ENCODE results near the gene MDFIC. TPM values are rescaled to one million over a fixed set of nuclear protein-coding genes. Genes with fewer than 3 reads are reported as not detected.

The MDFIC gene
- total and polyA plus RNA-seq, 2 of the 4 experiments (the other 2 are of a cell fraction): 16.9 to 35.0 TPM

GRCh38 chr7:114942446-114943175, 20.7 kb downstream of the MDFIC start:
- intact Hi-C loops (cut with micrococcal nuclease): no loop called here
- BruUV-seq (replicated peaks): no TSS peak
- no peak overlapping the region for H3K27ac ChIP-seq (ENCODE audit: insufficient read depth, low read length)
- no peaks in the 10 kb centered on the region for H3K27me3 ChIP-seq (ENCODE audit: control insufficient read depth, insufficient read depth, low read length)
- no peak overlapping the region for H2BK20ac ChIP-seq (ENCODE audit: low read depth, low read length)
- in situ Hi-C loops (cut with MboI; ENCODE audit: low sequenced_read_pairs): no loop called here
- no peaks in the 10 kb centered on the region; the same call in 1 of the 2 replicates for H3K4me1 ChIP-seq (ENCODE audit: control insufficient read depth, insufficient read depth, low read length)
- ChIA-PET CTCF (no interaction called here), POLR2A (ENCODE audit: unreplicated experiment) (no interaction called here)
- H3K9me1 ChIP-seq (ENCODE audit: insufficient read depth, low read length): no peaks in the 10 kb centered on the region
- ATAC-seq (ENCODE audit: low read depth) (no peak), DNase-seq (no peak)
- no peak overlapping the region for H4K5ac ChIP-seq (ENCODE audit: low read depth, low read length)
- H4K91ac ChIP-seq (ENCODE audit: insufficient read depth, low read depth, low read length): no peak overlapping the region
- peaks cover 13 to 60% of the 10 kb centered on the region in 2 experiments for H3K79me1 ChIP-seq (ENCODE audit: low read depth in 1 of 2, low read length in 2 of 2)
- no peak overlapping the region for H3K4me3 ChIP-seq (ENCODE audit: insufficient read depth, low read depth, low read length)
- TF ChIP-seq MAFK (IDR thresholded peaks at IDR 0.05; ENCODE audit: low read depth, low read length) (no peak), BHLHE40 (IDR thresholded peaks at IDR 0.05; ENCODE audit: low read depth, low read length) (no peak), POLR2A (IDR thresholded peaks at IDR 0.05; ENCODE audit: low read depth, low read length) (no peak), CHD1 (IDR thresholded peaks at IDR 0.05; ENCODE audit: low read depth, low read length) (no peak), MXI1 (IDR thresholded peaks at IDR 0.05; ENCODE audit: borderline replicate concordance, low read depth, low read length) (no peak), CEBPB (IDR thresholded peaks at IDR 0.05; ENCODE audit: low read depth, low read length) (no peak), RCOR1 (IDR thresholded peaks at IDR 0.05; ENCODE audit: insufficient replicate concordance, low read length) (no peak), SMC3 (IDR thresholded peaks at IDR 0.05; ENCODE audit: low read depth, low read length) (no peak), CTCF (conservative IDR thresholded peaks at IDR 0.05; ENCODE audit: low read depth, low read length) (no peak), MAZ (IDR thresholded peaks at IDR 0.05; ENCODE audit: borderline replicate concordance, low read depth, low read length) (no peak), RFX5 (IDR thresholded peaks at IDR 0.05; ENCODE audit: low read depth, low read length) (no peak), RAD21 (IDR thresholded peaks at IDR 0.05; ENCODE audit: low read length) (no peak), FOS (IDR thresholded peaks at IDR 0.05; ENCODE audit: low read depth, low read length) (no peak), NFE2L2 (IDR thresholded peaks at IDR 0.05; ENCODE audit: low read depth, low read length) (no peak), ELK1 (IDR thresholded peaks at IDR 0.05; ENCODE audit: borderline replicate concordance, low read depth, low read length) (no peak), USF2 (IDR thresholded peaks at IDR 0.05; ENCODE audit: low read depth, low read length) (no peak)
- H2AK9ac ChIP-seq (replicated peaks; ENCODE audit: low read depth, low read length, poor library complexity): no peak overlapping the region
- no peak overlapping the region for H3K56ac ChIP-seq (ENCODE audit: extremely low read depth, insufficient read depth, low read length)
- WGBS, 2 experiments (ENCODE audit: extremely low coverage in 2 of 2, insufficient read length in 1 of 2): no CpG with 5 or more reads among the region's 9 CpGs
- H2AFZ ChIP-seq (replicated peaks; ENCODE audit: low read length, poor library complexity): no peak overlapping the region
- no peaks in the 10 kb centered on the region for H4K20me1 ChIP-seq (ENCODE audit: insufficient read depth, low read length)
- no peak overlapping the region for H2BK15ac ChIP-seq (ENCODE audit: low read depth, low read length)
- peak overlapping the region; percentile 50; the same call in 1 of the 2 replicates for H3K23ac ChIP-seq (ENCODE audit: low read depth, low read length)
- peaks cover 3% of the 10 kb centered on the region for H3K36me3 ChIP-seq (ENCODE audit: control insufficient read depth, insufficient read depth, low read length)
- H4K8ac ChIP-seq (ENCODE audit: low read depth in 2 of 2, low read length in 2 of 2): no peak overlapping the region
- no peak overlapping the region for H3K14ac ChIP-seq (replicated peaks; ENCODE audit: low read depth, low read length)
- no peak overlapping the region for H3K9ac ChIP-seq (ENCODE audit: low read depth, low read length)
- no peak overlapping the region for H2AK5ac ChIP-seq (ENCODE audit: low read depth, low read length)
- dilution Hi-C loops (cut with HindIII; ENCODE audit: low sequenced_read_pairs, unreplicated experiment): no loop called here
- H3K9me3 ChIP-seq (ENCODE audit: control insufficient read depth, insufficient read depth, low read length): no peaks in the 10 kb centered on the region
- H3K4ac ChIP-seq (ENCODE audit: low read depth, low read length): no peak overlapping the region
- H2BK5ac ChIP-seq (ENCODE audit: low read depth, low read length, poor library complexity, severe bottlenecking): no peak overlapping the region
- H3K18ac ChIP-seq (ENCODE audit: low read depth, low read length): no peak overlapping the region
- no peak overlapping the region for H3K4me2 ChIP-seq (ENCODE audit: low read depth, low read length)
- H2BK120ac ChIP-seq (ENCODE audit: low read depth, low read length): no peak overlapping the region

All from IMR-90 (cell line).